Lower lobe of right lung (tissue), 2 donors: ENCODE data around the gene CDH8. TPM values are rescaled to one million over a fixed set of nuclear protein-coding genes. Genes with fewer than 3 reads are reported as not detected.

Experiments used
- ATAC-seq, 2 donors: fragments of 200-7000 bp; cut with Tn5 transposase; one replicate each; pipeline ENCODE4 v1.9.1; 2020 to 2022; ENCODE audit warnings: mild to moderate bottlenecking in 2 of 2, moderate library complexity in 2 of 2
- DNase-seq: peaks from one replicate; pipeline ENCODE4 v3.0.0-alpha.2; 2020
- H3K27ac ChIP-seq: fragments of 200-600 bp; one replicate; pipeline ENCODE4 v1.8.0; 2022
- H3K27me3 ChIP-seq: fragments of 200-600 bp; one replicate; pipeline ENCODE4 v1.8.0; 2022; ENCODE audit warnings: low read depth
- H3K36me3 ChIP-seq: fragments of 200-600 bp; one replicate; pipeline ENCODE4 v1.8.0; 2022; ENCODE audit warnings: mild to moderate bottlenecking
- H3K4me1 ChIP-seq: fragments of 200-600 bp; one replicate; pipeline ENCODE4 v1.8.0; 2022
- H3K4me3 ChIP-seq: fragments of 200-600 bp; one replicate; pipeline ENCODE4 v1.8.0; 2022; ENCODE audit warnings: mild to moderate bottlenecking
- H3K9me3 ChIP-seq: fragments of 200-600 bp; one replicate; pipeline ENCODE4 v1.8.0; 2022
- intact Hi-C: fragments of 100-400 bp; cut with DNase I; formaldehyde crosslinking; loops from one replicate; pipeline ENCODE4 v1.11.0; 2022
- total RNA-seq: library from RNA; stranded (reverse); fragmentation: NEBNext Ultra II Directional; extraction: Animal tissue kit (Norgen Biotek cat#: 25700); gene quantifications from one replicate; pipeline ENCODE4 v1.2.1, GENCODE V29; 2021
- TF ChIP-seq, protein P1 (sequence below): fragments of 200-600 bp; IDR thresholded peaks from one replicate; pipeline ENCODE4 v1.8.0; 2022; ENCODE audit warnings: antibody characterized with exemption, mild to moderate bottlenecking
- donor health status: DM: no; HTN: yes; CAD: no; lungs with severe emphysema.

Gene CDH8
- total RNA-seq, 1 donor from 2014 or later = 0.71 TPM

DNA sequence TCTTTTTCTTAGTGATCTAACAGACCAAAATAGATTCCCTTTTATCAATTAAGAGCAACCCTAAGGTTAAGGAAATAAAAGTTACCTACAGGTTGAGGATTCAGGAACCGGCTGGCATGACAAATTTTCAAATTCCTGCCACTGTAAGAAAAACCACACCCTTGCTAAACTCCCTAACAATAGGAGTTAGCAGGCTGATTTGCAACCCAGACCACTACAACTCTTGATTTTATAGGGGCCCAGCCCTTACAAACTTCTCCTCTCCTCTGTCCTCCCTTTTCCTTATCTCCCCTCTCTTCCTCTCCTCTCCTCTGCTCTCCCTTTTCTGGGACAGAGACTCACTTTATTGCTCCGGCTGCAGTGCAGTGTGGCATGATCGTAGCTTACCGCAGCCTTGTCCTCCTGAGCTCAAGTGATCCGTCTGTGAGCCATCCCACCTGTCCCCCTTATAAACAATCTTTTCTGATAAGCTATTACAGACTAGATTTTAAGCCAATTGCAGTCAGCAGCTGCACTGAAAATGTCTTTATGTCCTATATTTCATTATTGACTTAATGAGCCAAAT, 418.9 kb downstream of the CDH8 start:
- no peaks in the 10 kb centered on the region for H3K9me3 ChIP-seq
- H3K27ac ChIP-seq = no peak overlapping the region
- DNase-seq (no peak), ATAC-seq (no peak)
- no peaks in the 10 kb centered on the region for H3K36me3 ChIP-seq
- no peak overlapping the region for H3K4me3 ChIP-seq
- H3K4me1 ChIP-seq = no peaks in the 10 kb centered on the region
- H3K27me3 ChIP-seq = no peaks in the 10 kb centered on the region
- intact Hi-C loops = no loop called here
- TF ChIP-seq, protein P1, sequence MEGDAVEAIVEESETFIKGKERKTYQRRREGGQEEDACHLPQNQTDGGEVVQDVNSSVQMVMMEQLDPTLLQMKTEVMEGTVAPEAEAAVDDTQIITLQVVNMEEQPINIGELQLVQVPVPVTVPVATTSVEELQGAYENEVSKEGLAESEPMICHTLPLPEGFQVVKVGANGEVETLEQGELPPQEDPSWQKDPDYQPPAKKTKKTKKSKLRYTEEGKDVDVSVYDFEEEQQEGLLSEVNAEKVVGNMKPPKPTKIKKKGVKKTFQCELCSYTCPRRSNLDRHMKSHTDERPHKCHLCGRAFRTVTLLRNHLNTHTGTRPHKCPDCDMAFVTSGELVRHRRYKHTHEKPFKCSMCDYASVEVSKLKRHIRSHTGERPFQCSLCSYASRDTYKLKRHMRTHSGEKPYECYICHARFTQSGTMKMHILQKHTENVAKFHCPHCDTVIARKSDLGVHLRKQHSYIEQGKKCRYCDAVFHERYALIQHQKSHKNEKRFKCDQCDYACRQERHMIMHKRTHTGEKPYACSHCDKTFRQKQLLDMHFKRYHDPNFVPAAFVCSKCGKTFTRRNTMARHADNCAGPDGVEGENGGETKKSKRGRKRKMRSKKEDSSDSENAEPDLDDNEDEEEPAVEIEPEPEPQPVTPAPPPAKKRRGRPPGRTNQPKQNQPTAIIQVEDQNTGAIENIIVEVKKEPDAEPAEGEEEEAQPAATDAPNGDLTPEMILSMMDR = no peak

DNA sequence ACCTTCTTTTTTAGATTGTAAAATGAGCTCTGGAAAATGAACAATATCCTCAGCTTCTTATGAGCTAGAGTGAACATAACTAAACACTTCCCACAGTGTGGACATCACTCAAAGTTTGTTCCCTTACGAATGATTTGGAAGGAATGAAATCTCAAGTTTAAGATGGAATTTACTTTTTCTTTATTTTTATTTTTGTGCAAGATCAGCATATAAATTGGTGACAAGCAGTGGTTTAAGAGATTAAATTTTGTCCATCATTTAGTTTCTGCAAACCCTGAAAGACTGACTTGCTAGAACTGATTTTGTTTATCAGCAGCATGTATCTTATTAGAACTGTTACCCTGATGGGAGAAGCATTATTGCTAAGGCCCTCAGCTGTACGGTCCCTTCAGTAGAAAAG, 420.1 kb downstream of the CDH8 start:
- Histone ChIP-seq H3K27ac (no peak overlapping the region), H3K36me3 (no peaks in the 10 kb centered on the region), H3K4me3 (no peak overlapping the region), H3K9me3 (no peaks in the 10 kb centered on the region), H3K4me1 (no peaks in the 10 kb centered on the region), H3K27me3 (no peaks in the 10 kb centered on the region)
- DNase-seq (no peak), ATAC-seq (no peak)
- intact Hi-C loops = no loop called here
- TF ChIP-seq, protein P1 = no peak

DNA sequence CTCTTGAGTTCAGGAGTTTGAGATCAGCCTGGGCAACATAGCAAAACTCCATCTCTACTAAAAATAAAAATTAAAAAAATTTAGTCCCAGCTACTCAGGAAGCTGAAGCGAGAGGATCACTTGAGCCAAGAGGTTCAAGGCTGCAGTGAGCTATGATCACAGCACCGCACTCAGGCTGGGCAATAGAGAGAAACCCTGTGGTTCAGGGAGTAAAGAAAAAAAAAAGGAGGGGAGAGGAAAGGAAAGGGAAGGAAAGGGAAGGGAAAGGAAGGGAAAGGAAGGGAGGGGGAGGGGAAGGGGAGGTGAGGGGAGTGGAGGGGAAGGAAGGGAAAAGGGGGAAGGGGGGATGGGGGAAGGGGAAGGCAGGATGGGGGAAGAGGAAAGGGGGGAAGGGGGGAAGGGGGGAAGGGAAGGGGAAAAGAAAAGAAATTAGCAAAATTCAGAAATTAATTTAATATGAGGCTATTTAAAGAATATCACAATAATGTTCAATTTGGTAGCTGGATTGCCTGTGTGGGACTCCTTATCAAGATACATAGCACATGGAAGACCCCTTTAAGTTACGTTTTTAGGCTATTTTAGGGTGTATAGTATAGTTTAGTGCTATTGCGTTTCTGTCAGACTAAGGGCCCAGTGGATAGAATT, 424.3 kb downstream of the CDH8 start:
- DNase-seq = no peak
- Histone ChIP-seq H3K27ac (no peak overlapping the region), H3K9me3 (no peaks in the 10 kb centered on the region), H3K27me3 (no peaks in the 10 kb centered on the region), H3K4me3 (no peak overlapping the region), H3K36me3 (no peaks in the 10 kb centered on the region), H3K4me1 (no peaks in the 10 kb centered on the region)
- TF ChIP-seq, protein P1 = no peak
- ATAC-seq = no peak
- intact Hi-C loops = no loop called here

DNA sequence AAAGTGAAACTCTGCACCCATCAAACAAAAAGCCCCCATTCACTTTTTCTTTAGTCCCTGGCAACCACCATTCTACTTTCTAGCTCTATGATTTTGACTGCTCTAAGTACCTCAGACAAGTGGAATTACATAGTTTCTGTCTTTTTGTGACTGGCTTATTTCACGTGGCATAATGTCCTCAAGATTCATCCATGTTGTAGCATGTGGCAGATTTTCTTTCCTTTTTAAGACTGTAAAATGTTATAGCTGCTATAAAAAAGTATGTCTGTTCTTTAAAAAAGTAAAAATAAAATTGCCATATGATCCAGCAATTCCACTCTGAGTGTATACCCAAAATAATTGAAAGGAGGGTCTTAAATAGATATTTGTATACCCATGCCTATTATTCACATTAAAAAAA, 429.7 kb downstream of the CDH8 start:
- TF ChIP-seq, protein P1 = no peak
- intact Hi-C loops = no loop called here
- DNase-seq (no peak), ATAC-seq (no peak)
- H3K27me3 ChIP-seq = no peaks in the 10 kb centered on the region
- H3K4me3 ChIP-seq = no peak overlapping the region
- no peaks in the 10 kb centered on the region for H3K36me3 ChIP-seq
- no peaks in the 10 kb centered on the region for H3K9me3 ChIP-seq
- no peaks in the 10 kb centered on the region for H3K4me1 ChIP-seq
- H3K27ac ChIP-seq = no peak overlapping the region
